HFF-Myc (cell line): Measurements from ENCODE around the gene SH3RF3.

ENCODE experiments used
- DNase-seq: peaks from one replicate; pipeline ENCODE4 v3.0.0-alpha.2; 2011; ENCODE audit warnings: low read depth; ENCODE audit errors: extremely low read depth
- H3K4me3 ChIP-seq: replicated peaks from 2 replicates; pipeline ENCODE4 v1.5.1; 2011; ENCODE audit warnings: low read depth, mild to moderate bottlenecking, control low read depth, low read length
- TF ChIP-seq, protein P1 (sequence below): IDR thresholded peaks from 2 replicates; pipeline ENCODE4 v1.5.1; 2012; ENCODE audit warnings: mild to moderate bottlenecking, low read depth, low read length, control low read depth; ENCODE audit errors: missing control alignments

SH3RF3 gene

DNA sequence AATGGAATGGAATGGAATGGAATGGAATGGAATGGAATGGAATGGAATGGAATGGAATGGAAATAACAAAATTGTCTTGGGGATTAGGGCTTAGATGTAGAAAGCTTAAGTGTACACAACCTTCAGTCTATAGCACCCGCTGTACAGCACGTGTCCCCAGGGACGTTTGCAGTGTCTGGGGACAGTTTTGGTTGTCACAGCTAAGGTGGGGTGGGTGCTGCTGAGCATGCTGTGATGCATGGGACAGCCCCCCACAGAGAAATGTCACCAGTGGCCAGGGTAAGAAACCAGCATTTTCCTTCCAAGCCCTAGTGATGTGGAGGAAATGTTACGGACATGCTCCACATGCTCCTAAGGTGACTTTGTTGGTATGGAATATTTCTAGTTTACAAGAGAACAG lies 70.8 kb downstream of the SH3RF3 start:
- TF ChIP-seq, protein P1, sequence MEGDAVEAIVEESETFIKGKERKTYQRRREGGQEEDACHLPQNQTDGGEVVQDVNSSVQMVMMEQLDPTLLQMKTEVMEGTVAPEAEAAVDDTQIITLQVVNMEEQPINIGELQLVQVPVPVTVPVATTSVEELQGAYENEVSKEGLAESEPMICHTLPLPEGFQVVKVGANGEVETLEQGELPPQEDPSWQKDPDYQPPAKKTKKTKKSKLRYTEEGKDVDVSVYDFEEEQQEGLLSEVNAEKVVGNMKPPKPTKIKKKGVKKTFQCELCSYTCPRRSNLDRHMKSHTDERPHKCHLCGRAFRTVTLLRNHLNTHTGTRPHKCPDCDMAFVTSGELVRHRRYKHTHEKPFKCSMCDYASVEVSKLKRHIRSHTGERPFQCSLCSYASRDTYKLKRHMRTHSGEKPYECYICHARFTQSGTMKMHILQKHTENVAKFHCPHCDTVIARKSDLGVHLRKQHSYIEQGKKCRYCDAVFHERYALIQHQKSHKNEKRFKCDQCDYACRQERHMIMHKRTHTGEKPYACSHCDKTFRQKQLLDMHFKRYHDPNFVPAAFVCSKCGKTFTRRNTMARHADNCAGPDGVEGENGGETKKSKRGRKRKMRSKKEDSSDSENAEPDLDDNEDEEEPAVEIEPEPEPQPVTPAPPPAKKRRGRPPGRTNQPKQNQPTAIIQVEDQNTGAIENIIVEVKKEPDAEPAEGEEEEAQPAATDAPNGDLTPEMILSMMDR, result no peak
- no peak for DNase-seq

DNA sequence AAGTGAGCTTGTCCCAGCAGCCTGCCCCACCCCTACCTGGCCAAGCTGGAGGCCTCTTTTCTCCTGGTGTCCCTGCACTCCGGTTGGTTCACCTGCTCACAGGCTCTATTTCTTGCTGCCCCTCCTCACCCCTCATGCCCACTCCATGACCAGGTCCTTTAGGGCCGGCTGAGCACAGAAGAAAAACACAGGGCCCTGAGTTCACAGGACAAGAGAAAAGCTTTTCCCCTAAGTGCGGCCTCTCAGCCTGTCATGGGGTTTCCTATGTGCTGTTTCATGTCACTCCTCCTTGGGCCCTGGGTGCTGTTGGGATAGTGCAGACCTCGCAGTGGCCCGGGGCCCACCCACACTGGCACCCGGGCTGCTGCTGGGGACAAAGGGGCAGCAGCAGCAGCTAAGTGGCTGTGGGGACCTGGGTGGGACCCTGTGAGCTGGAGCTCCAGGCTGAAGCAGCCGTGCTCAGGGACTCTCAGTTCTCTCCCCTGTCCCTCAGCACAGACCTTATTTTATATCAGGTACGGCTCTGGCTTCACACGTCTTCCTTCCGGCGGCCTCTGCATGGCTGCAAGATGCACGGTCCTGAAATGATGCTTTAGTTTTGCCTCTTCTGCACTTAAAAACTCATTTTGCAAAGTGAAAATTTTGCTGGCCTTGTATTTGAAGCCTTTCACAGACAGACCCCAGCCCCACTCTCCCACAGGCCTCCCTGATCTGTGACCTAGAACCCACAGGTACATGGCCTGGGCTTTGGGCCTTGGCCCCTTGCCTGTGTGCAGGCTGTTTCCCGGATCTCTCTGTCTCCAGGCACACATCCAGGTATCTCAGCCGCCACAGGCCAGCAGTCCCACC lies 71.8 kb downstream of the SH3RF3 start:
- DNase-seq, result no peak
- H3K4me3 ChIP-seq, result no peak overlapping the region
- TF ChIP-seq, protein P1, result no peak

More for the DNA sequence above, 70.8 kb downstream of the SH3RF3 start:
- no peak overlapping the region for H3K4me3 ChIP-seq

DNA sequence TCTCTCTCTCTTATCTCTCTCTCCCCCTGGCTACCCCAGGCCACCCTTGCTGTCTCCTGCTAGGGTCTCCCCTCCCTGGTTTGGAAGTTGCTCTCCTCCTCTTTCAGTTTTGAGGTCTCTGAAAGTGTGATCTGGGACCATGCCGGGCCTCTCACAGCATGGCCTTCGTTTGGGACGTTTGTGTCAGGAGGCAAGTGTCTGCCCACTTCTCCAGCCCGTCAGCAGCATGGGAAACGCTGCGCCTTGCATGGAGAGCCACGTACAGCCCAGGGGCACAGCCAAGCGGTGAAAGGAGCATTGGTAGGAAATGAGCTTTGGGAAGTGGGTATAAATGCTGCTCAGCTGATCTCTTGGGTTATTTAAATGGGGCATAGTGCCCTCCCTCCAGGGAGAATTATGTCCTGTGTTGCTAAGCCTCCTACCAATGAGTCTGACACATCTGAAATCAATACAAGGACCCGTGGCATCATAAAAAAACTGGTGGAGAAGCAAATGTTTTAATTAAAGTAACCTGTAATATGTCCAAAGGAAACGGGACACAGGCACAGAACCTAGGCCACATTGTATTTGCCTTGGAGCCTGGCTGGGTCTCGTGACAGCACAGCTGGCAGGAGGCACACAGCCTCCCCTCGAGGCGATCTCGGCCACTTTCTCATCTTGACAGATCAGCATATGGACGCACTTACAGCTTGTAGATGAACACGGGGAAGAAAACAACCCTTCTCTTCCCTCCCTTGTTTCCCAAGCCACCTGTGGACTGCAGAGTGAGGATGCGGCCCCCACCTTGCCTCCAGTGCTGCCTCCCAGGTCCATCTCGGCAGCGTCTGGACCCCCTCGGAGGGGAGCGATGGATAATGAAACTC lies 72.7 kb downstream of the SH3RF3 start:
- no peak overlapping the region for H3K4me3 ChIP-seq
- TF ChIP-seq, protein P1, result no peak
- DNase-seq, result no peak

DNA sequence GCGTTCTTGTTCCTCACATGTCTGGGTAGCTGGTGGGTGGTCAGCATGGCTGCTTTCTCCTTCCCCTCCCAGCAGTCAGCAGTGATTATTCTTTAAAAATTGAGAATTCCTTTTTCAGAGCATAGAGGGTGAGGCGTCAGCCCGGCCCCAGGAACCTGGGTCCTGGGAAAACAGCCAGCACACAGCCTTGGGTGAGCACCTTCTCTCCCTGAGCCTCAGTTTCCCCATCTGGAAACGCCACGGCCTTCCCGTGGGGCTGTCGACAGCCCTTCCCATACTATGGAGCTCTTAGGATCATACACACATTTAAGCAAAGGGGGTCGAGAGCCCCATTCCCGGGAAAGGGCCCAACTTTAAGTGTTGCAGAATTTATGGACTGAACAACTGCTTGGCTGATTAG lies 73.5 kb downstream of the SH3RF3 start:
- TF ChIP-seq, protein P1, result no peak
- no peak for DNase-seq

DNA sequence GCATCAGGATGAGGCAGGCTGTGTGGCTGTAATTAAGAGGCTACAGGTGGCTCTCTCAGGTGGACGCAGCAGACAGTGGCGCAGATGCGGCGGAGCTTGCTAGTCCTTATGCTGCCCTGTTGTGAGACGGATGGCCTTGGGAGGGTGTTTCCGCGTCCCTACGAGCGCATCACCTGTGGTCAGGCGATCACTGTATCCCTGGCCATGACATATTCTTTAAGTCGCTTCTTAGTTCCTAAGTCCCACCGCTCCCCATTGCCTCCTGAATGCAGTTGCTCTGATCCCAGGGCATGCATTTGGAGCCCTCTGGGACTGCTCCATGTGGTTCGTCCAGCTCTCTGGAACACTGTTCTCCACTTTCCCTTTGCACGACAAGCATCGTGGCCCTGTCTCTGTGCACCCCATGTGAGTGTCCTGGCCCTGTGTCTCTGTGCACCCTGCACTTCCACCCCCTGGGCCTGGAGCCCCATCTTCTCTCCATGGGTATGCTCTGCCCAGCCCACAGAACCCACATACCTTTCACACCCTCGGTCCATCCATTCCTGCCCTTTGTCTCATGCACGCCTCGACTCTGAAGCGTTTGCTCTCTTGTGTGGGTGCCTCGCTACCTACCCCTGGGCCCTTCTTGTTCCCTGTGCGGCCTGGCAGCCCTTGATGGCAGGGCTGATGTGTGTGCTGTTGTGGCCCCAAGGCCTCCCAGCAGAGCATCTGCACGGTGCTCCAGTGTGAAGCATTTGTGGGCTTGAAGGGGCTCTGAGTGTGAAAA lies 74.4 kb downstream of the SH3RF3 start:
- DNase-seq, result no peak
- TF ChIP-seq, protein P1, result no peak
- no peak overlapping the region for H3K4me3 ChIP-seq

More for the DNA sequence above, 73.5 kb downstream of the SH3RF3 start:
- no peak overlapping the region for H3K4me3 ChIP-seq

DNA sequence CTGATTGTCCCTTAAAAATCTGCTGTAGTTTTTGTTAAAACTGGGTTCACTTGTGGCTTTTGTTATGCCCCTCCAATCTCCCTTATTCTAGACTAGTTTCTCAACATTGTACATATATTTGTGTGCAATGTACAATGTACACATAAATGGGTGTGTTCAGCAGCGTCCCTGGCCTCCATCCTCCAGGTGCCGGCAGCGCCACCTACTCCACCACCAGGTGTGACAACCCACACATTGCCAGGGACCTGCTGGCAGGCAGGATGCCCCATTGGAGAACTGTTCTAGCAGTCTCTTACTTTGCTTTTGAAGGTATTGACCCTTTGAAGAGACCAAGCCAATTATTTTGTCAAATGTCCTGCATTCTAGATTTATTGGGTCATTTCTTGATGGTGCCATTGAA lies 75.4 kb downstream of the SH3RF3 start:
- TF ChIP-seq, protein P1, result no peak
- H3K4me3 ChIP-seq, result no peak overlapping the region
- DNase-seq, result no peak
